Osteoblast (primary cell): ENCODE results near the gene TULP4. TPM values are rescaled to one million over a fixed set of nuclear protein-coding genes. Genes with fewer than 3 reads are reported as not detected.

Experiments
- DNase-seq: peaks from one replicate; pipeline ENCODE4 v3.0.0; 2011; ENCODE audit warnings: low spot score, mixed read lengths; ENCODE audit not compliant: insufficient read length; ENCODE audit errors: missing footprints
- H2AFZ ChIP-seq: 2 replicates; pipeline ENCODE4 v1.6.0; 2011; ENCODE audit warnings: mild to moderate bottlenecking, low read length
- H3K27ac ChIP-seq: 2 replicates; pipeline ENCODE4 v1.5.1; 2011; ENCODE audit warnings: mild to moderate bottlenecking, low read depth, low read length, moderate library complexity
- H3K27me3 ChIP-seq: 2 replicates; pipeline ENCODE4 v1.6.0; 2012; ENCODE audit warnings: mild to moderate bottlenecking, control low read depth, inconsistent platforms, low read length, moderate library complexity; ENCODE audit not compliant: insufficient read depth
- H3K36me3 ChIP-seq: 2 replicates; pipeline ENCODE4 v1.5.1; 2011; ENCODE audit warnings: mild to moderate bottlenecking, low read length, control low read depth, moderate library complexity; ENCODE audit not compliant: insufficient read depth
- H3K4me1 ChIP-seq: 2 replicates; pipeline ENCODE4 v1.5.1; 2011; ENCODE audit warnings: mild to moderate bottlenecking, low read length, control low read depth, moderate library complexity; ENCODE audit not compliant: insufficient read depth
- H3K4me2 ChIP-seq: 2 replicates; pipeline ENCODE4 v1.6.0; 2011; ENCODE audit warnings: mild to moderate bottlenecking, low read length; ENCODE audit not compliant: insufficient read depth
- H3K4me3 ChIP-seq: fragments of 200-600 bp; sonication (generic); 3 replicates; pipeline ENCODE4 v1.5.1; 2012; ENCODE audit warnings: mild to moderate bottlenecking, low read length, inconsistent platforms; ENCODE audit not compliant: insufficient read depth
- H3K79me2 ChIP-seq: 2 replicates; pipeline ENCODE4 v1.6.0; 2012; ENCODE audit warnings: mild to moderate bottlenecking, low read length, control low read depth, inconsistent platforms; ENCODE audit not compliant: insufficient read depth
- H3K9me3 ChIP-seq: 2 replicates; pipeline ENCODE4 v1.5.1; 2011; ENCODE audit warnings: low read depth, low read length, control low read depth
- H4K20me1 ChIP-seq: 2 replicates; pipeline ENCODE4 v1.6.0; 2012; ENCODE audit warnings: mild to moderate bottlenecking, low read length, control low read depth; ENCODE audit not compliant: insufficient read depth
- small RNA-seq: library from RNA; depleted of rRNA; stranded (forward); fragments of <200 nt; gene quantifications from one replicate; pipeline ENCODE3, GENCODE V24; 2012
- total RNA-seq: library from RNA; depleted of rRNA; stranded (reverse); fragments of >200 nt; gene quantifications from 2 replicates; pipeline ENCODE4 v1.2.3, GENCODE V29; 2012
- TF ChIP-seq, protein P1 (sequence below): IDR thresholded peaks from 2 replicates; pipeline ENCODE4 v1.5.1; 2011; ENCODE audit warnings: mild to moderate bottlenecking, low read depth, low read length, moderate library complexity; ENCODE audit errors: extremely low read depth

TULP4 gene
- total RNA-seq, 1 donor: 172 TPM

DNA sequence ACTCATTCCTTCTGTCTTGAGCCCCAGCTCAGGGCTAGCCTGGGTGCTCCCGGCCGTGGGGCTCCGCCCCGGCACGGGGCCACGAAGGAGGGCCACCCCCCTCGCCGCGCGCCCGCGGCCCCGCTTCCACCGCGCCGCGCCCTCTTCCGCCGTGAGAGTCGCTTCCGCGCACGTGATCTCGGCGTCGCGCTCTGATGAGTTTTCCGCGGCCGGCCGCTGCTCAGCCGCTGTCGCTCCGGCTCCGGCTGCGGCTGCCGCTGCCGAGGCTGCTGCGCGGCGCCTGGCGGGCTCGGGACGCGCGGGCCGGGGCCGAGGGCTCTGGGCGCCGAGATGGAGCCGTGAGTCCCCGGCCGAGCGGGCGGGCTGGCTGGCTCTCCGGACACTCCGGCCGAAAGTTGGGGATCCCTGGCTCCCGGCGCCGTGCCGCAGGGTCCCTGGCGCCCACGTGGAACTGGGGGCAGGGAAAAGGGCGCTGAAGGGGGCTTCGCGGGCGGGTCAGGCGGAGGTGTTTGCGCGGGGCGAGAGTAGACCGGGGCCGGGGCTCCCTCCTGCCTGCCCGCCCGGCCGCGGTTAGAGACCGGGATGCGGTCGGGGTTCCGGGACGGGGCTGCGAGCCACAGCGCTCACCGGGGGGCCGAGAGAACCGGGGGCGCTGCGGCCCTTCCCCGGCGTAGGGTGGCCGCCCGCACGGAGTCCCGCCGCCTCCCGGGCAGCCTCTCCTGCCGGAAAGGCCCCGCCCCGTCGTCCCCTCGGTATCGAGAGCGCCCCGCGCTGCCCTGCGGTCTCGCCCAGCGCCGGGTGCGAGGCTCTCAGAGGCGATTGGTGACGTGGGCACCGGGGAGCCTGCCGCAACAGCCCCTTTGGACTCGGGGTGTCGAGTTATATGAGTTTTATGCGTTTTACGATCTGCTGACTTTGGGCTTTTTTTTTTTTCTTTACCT is 247.9 kb downstream of the TULP4 start, which contains the start of gene TMEM181:
Gene TMEM181 (plus strand): TSS at position 197 of the 941 bp plus-strand sequence. CDS start 134 bp downstream, at position 331.
- TF ChIP-seq, protein P1, sequence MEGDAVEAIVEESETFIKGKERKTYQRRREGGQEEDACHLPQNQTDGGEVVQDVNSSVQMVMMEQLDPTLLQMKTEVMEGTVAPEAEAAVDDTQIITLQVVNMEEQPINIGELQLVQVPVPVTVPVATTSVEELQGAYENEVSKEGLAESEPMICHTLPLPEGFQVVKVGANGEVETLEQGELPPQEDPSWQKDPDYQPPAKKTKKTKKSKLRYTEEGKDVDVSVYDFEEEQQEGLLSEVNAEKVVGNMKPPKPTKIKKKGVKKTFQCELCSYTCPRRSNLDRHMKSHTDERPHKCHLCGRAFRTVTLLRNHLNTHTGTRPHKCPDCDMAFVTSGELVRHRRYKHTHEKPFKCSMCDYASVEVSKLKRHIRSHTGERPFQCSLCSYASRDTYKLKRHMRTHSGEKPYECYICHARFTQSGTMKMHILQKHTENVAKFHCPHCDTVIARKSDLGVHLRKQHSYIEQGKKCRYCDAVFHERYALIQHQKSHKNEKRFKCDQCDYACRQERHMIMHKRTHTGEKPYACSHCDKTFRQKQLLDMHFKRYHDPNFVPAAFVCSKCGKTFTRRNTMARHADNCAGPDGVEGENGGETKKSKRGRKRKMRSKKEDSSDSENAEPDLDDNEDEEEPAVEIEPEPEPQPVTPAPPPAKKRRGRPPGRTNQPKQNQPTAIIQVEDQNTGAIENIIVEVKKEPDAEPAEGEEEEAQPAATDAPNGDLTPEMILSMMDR: no peak
- Histone ChIP-seq H3K4me1 (peaks cover 32% of the 10 kb centered on the region), H4K20me1 (peaks cover 38% of the 10 kb centered on the region), H3K79me2 (peaks cover 51% of the 10 kb centered on the region), H3K27ac (peak within 1 kb of the TSS; percentile 66), H3K4me3 (peak within 1 kb of the TSS; percentile 81), H3K27me3 (peaks cover 11% of the 10 kb centered on the region), H3K9me3 (no peaks in the 10 kb centered on the region), H3K36me3 (no peaks in the 10 kb centered on the region), H2AFZ (peak within 1 kb of the TSS; percentile 98), H3K4me2 (peak within 1 kb of the TSS; percentile 87)
- peak; percentile 98 for DNase-seq

DNA sequence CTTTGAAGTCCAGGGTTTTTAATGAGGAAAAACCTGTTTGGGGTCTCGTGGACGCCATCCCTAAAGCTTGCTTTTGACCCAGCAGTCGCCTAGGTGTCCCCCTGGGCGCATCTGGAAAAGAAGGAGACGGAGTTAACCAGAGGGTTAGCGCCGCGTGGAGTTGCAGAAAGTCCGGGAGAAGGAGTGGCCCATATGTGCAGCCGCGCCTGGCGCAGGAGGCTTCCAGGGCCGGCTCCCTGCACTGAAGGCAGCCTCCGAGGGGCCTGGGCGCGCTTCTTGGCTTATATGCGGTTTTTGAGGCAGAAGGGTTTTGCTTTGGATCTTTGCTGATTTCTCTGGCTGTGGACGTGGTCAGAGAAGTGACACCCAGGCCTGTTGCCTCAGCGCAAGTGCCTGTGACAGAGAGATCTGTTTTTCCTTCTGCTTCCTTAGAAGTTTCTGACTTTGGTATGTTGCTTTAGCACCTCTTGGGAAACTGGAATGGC is 248.6 kb downstream of the TULP4 start:
- H4K20me1 ChIP-seq: peaks cover 45% of the 10 kb centered on the region
- H3K79me2 ChIP-seq: peaks cover 58% of the 10 kb centered on the region
- H3K36me3 ChIP-seq: no peaks in the 10 kb centered on the region
- DNase-seq: peak; percentile 84
- H3K4me1 ChIP-seq: peaks cover 32% of the 10 kb centered on the region
- peak overlapping the region; percentile 66 for H3K27ac ChIP-seq
- H3K4me2 ChIP-seq: peak overlapping the region; percentile 87
- H2AFZ ChIP-seq: peak overlapping the region; percentile 78
- peak overlapping the region; percentile 81 for H3K4me3 ChIP-seq
- H3K27me3 ChIP-seq: peaks cover 7% of the 10 kb centered on the region
- no peaks in the 10 kb centered on the region for H3K9me3 ChIP-seq
- TF ChIP-seq, protein P1: no peak

Small RNAs within 50 kb of the gene (small RNA-seq; reads per million reads assigned to genes)
- not detected for gene RN7SL173P

Other genes with a start within 250 kb of the TULP4 start
- gene SERAC1, start 144.2 kb upstream of the TULP4 start, total RNA-seq: 33.7 and 35.1 TPM in 2 replicates
- 6.2 and 7.2 TPM in 2 replicates for gene GTF2H5, start 144.1 kb upstream of the TULP4 start, total RNA-seq
- 43.3 and 43.8 TPM in 2 replicates for gene TMEM181, start 247.6 kb downstream of the TULP4 start, total RNA-seq